Amniotic stem cell (primary cell): ENCODE results near the gene UPF2.

Experiments used
- DNase-seq: peaks from one replicate; lab custom pipeline; 2025; lab: John Stamatoyannopoulos, UW

The UPF2 gene

GRCh38 chr10:11962176-11962575 lies 80.4 kb downstream of the UPF2 start:
- DNase-seq: no peak

GRCh38 chr10:11961771-11962170 lies 80.8 kb downstream of the UPF2 start:
- no peak for DNase-seq

- DNase-seq: no peak
Observed at GRCh38 chr10:11959966-11960365, 82.6 kb downstream of the UPF2 start.

- DNase-seq: no peak
Observed at GRCh38 chr10:11958956-11959355, 83.7 kb downstream of the UPF2 start.

GRCh38 chr10:11951695-11952094 lies 90.9 kb downstream of the UPF2 start:
- DNase-seq: no peak

GRCh38 chr10:11950325-11951018 lies 92.1 kb downstream of the UPF2 start:
- no peak for DNase-seq

- DNase-seq: no peak
Observed at GRCh38 chr10:11949152-11949551, 93.5 kb downstream of the UPF2 start.

- DNase-seq: no peak
Observed at GRCh38 chr10:11946652-11947051, 96.0 kb downstream of the UPF2 start.

GRCh38 chr10:11936389-11937152 lies 106.0 kb downstream of the UPF2 start:
- DNase-seq: no peak

GRCh38 chr10:11934262-11934661 lies 108.3 kb downstream of the UPF2 start:
- no peak for DNase-seq

GRCh38 chr10:11933577-11934223 lies 108.9 kb downstream of the UPF2 start:
- no peak for DNase-seq

GRCh38 chr10:11931038-11931437 lies 111.6 kb downstream of the UPF2 start:
- no peak for DNase-seq

- DNase-seq: no peak
Observed at GRCh38 chr10:11930312-11930978, 112.2 kb downstream of the UPF2 start.

- DNase-seq: no peak
Observed at GRCh38 chr10:11927746-11928145, 114.9 kb downstream of the UPF2 start.

- DNase-seq: no peak
Observed at GRCh38 chr10:11921800-11922392, 120.7 kb downstream of the UPF2 start.

- no peak for DNase-seq
Observed at GRCh38 chr10:11919271-11919670, 123.3 kb downstream of the UPF2 start.

- DNase-seq: no peak
Observed at GRCh38 chr10:11918384-11918783, 124.2 kb downstream of the UPF2 start.

- DNase-seq: no peak
Observed at GRCh38 chr10:11913079-11913641, 129.4 kb downstream of the UPF2 start.

- no peak for DNase-seq
Observed at GRCh38 chr10:11910102-11910501, 132.5 kb downstream of the UPF2 start.

- DNase-seq: no peak
Observed at GRCh38 chr10:11909618-11910017, 133.0 kb downstream of the UPF2 start.

- DNase-seq: no peak
Observed at GRCh38 chr10:11908991-11909390, 133.6 kb downstream of the UPF2 start.

- DNase-seq: no peak
Observed at GRCh38 chr10:11908536-11908935, 134.1 kb downstream of the UPF2 start.
